Adrenal gland (tissue), 12 donors: ENCODE results near the gene ARX. TPM values are rescaled to one million over a fixed set of nuclear protein-coding genes. Genes with fewer than 3 reads are reported as not detected.

Source experiments
- DNase-seq, 7 donors: peaks; one replicate each; pipeline ENCODE4 v3.0.0-alpha.2; 2019 to 2020
- H3K27ac ChIP-seq, 5 donors: fragments of 200-600 bp; sonication (generic) in 4 of 5; 1 replicate in 3 of 5; 2 replicates in 2 of 5; pipeline versions ENCODE4 v1.5.1 to v1.8.0; 2016 to 2020; ENCODE audit warnings: mild to moderate bottlenecking in 1 of 5
- H3K27me3 ChIP-seq: fragments of 200-600 bp; 2 replicates; pipeline ENCODE4 v1.8.0; 2021
- H3K36me3 ChIP-seq, 2 donors: fragments of 200-600 bp; replicated peaks in 1 of 2; 1 replicate in 1 of 2; 2 replicates in 1 of 2; pipeline versions ENCODE4 v1.5.1 to v1.8.0; 2018 to 2022
- H3K4me1 ChIP-seq, 2 donors: fragments of 200-600 bp; replicated peaks in 1 of 2; 1 replicate in 1 of 2; 2 replicates in 1 of 2; pipeline versions ENCODE4 v1.5.1 to v1.8.0; 2018 to 2021
- H3K4me3 ChIP-seq, 4 donors: fragments of 200-600 bp; sonication (generic) in 3 of 4; one replicate each; pipeline ENCODE4 v1.5.1; 2016 to 2018
- H3K9me3 ChIP-seq, 3 donors: fragments of 200-600 bp; sonication (generic) in 1 of 3; replicated peaks in 1 of 3; 1 replicate in 2 of 3; 2 replicates in 1 of 3; pipeline versions ENCODE4 v1.5.1 to v1.8.0; 2016 to 2021
- CTCF ChIP-seq, 6 experiments: fragments of 450-650 bp in 4 of 6; fragments of 200-600 bp in 2 of 6; sonication (generic) in 1 of 6; IDR thresholded peaks; 1 replicate in 5 of 6; 2 replicates in 1 of 6; pipeline versions ENCODE4 v1.5.1 to v1.8.0; 2016 to 2021; ENCODE audit warnings: antibody characterized with exemption in 6 of 6, mild to moderate bottlenecking in 2 of 6, moderate library complexity in 1 of 6
- POLR2A ChIP-seq, 2 donors: fragments of 450-650 bp; IDR thresholded peaks; one replicate each; pipeline ENCODE4 v1.6.1; 2017; ENCODE audit warnings: antibody characterized with exemption in 2 of 2, mild to moderate bottlenecking in 2 of 2, moderate library complexity in 1 of 2
- WGBS, 4 donors: extraction: QIAGEN DNeasy Blood & Tissue Kit in 2 of 4; methylation state at CpG; one replicate each; pipeline versions ENCODE4 v1.1.5 to v1.1.7; 2013 to 2017; 5-methylcytosine and 5-hydroxymethylcytosine counted together
- intact Hi-C, 2 donors: fragments of 100-400 bp; cut with DNase I; formaldehyde crosslinking; loops; one replicate each; pipeline versions ENCODE4 v1.14.1 to v1.15.0; 2022 to 2023
- polyA plus RNA-seq, 3 donors: library from polyadenylated mRNA; stranded (reverse); fragments of 200-250 nt in 2 of 3; fragments of 350-450 nt in 1 of 3; fragmentation: Illumina TruSeq in 1 of 3; extraction: RNeasy Lipid Tissue Mini Kit (QIAGEN cat#74804) in 1 of 3; gene quantifications; one replicate each; pipeline ENCODE4 v1.2.3, GENCODE V29; 2013 to 2014
- total RNA-seq, 9 donors: library from RNA; depleted of rRNA in 4 of 9; stranded (reverse); fragments of >200 nt in 4 of 9; fragments of 120-200 nt in 1 of 9; fragmentation: NEBNext Ultra II Directional in 1 of 9; extraction: Animal tissue kit (Norgen Biotek cat#: 25700) in 1 of 9; gene quantifications; one replicate each; pipeline versions ENCODE4 v1.1.0 to v1.2.4, GENCODE V29; 2013 to 2023
- donor health status: healthy with polysubstance abuse.
- donor health status: Bipolar disorder and iron deficiency.
- donor health status: DM: yes; HTN: yes; CAD: no.
- donor health status: DM: no; HTN: no; CAD: no.
- donor health status: DM: no; HTN: no; CAD: no.
- donor health status: DM: yes; HTN: yes; CAD: no.

ARX gene
- total and polyA plus RNA-seq, 12 donors = 0.06 TPM; not detected in 11

- Histone ChIP-seq H3K27ac (no peak overlapping the region), H3K4me1 (no peaks in the 10 kb centered on the region), H3K4me3 (no peak overlapping the region), H3K27me3 (no peaks in the 10 kb centered on the region), H3K9me3 (no peaks in the 10 kb centered on the region), H3K36me3 (no peaks in the 10 kb centered on the region)
- TF ChIP-seq POLR2A (IDR thresholded peaks at IDR 0.05) (no peak), CTCF (IDR thresholded peaks at IDR 0.05) (no peak)
- intact Hi-C loops = no loop called here
- DNase-seq = no peak
- WGBS, 4 donors = 66 to 96% (median 78%) methylated on average over 3 to 4 of the region's 4 CpGs
Measured at GRCh38 chrX:24987731-24988130, 28.0 kb downstream of the ARX start.

- TF ChIP-seq POLR2A (IDR thresholded peaks at IDR 0.05) (no peak), CTCF (IDR thresholded peaks at IDR 0.05) (no peak)
- 64 to 100% (median 79%) methylated on average over 1 of the region's 1 CpG for WGBS, 4 donors
- Histone ChIP-seq H3K4me3 (no peak overlapping the region), H3K9me3 (no peaks in the 10 kb centered on the region), H3K27ac (no peak overlapping the region), H3K27me3 (no peaks in the 10 kb centered on the region), H3K4me1 (no peaks in the 10 kb centered on the region), H3K36me3 (no peaks in the 10 kb centered on the region)
- intact Hi-C loops = no loop called here
- no peak for DNase-seq
Measured at GRCh38 chrX:24985120-24985519, 30.6 kb downstream of the ARX start.

GRCh38 chrX:24983931-24984330, 31.8 kb downstream of the ARX start:
- 73 to 98% (median 88%) methylated on average over 3 of the region's 3 CpGs for WGBS, 4 donors
- intact Hi-C loops = no loop called here
- Histone ChIP-seq H3K4me3 (no peak overlapping the region), H3K4me1 (no peaks in the 10 kb centered on the region), H3K27me3 (no peaks in the 10 kb centered on the region), H3K36me3 (no peaks in the 10 kb centered on the region), H3K27ac (no peak overlapping the region), H3K9me3 (no peaks in the 10 kb centered on the region)
- DNase-seq = no peak
- TF ChIP-seq POLR2A (IDR thresholded peaks at IDR 0.05) = no peak
- TF ChIP-seq CTCF (IDR thresholded peaks at IDR 0.05) = no peak

- no peak for DNase-seq
- 65 to 86% (median 77%) methylated on average over 5 of the region's 5 CpGs for WGBS, 4 donors
- intact Hi-C loops = no loop called here
Measured at GRCh38 chrX:24982306-24982965, 33.3 kb downstream of the ARX start.

More at GRCh38 chrX:24982306-24982965, 33.3 kb downstream of the ARX start:
- TF ChIP-seq CTCF (IDR thresholded peaks at IDR 0.05) (no peak), POLR2A (IDR thresholded peaks at IDR 0.05) (no peak)
- H3K36me3 ChIP-seq = no peaks in the 10 kb centered on the region
- no peaks in the 10 kb centered on the region for H3K27me3 ChIP-seq
- no peak overlapping the region for H3K27ac ChIP-seq
- no peaks in the 10 kb centered on the region for H3K9me3 ChIP-seq
- no peaks in the 10 kb centered on the region for H3K4me1 ChIP-seq
- no peak overlapping the region for H3K4me3 ChIP-seq
